B cell (primary cell): ENCODE results near the gene MRPL54.

Experiments
- EZH2 ChIP-seq: IDR thresholded peaks from 2 replicates; pipeline ENCODE4 v1.6.1; 2012; ENCODE audit warnings: borderline replicate concordance, low read depth, mild to moderate bottlenecking, moderate library complexity, low read length; ENCODE audit not compliant: insufficient read depth, poor library complexity, severe bottlenecking
- TF ChIP-seq, protein P1 (sequence below): fragments of 200-600 bp; IDR thresholded peaks from one replicate; pipeline ENCODE4 v1.8.0; 2022; ENCODE audit warnings: antibody characterized with exemption, mild to moderate bottlenecking

DNA sequence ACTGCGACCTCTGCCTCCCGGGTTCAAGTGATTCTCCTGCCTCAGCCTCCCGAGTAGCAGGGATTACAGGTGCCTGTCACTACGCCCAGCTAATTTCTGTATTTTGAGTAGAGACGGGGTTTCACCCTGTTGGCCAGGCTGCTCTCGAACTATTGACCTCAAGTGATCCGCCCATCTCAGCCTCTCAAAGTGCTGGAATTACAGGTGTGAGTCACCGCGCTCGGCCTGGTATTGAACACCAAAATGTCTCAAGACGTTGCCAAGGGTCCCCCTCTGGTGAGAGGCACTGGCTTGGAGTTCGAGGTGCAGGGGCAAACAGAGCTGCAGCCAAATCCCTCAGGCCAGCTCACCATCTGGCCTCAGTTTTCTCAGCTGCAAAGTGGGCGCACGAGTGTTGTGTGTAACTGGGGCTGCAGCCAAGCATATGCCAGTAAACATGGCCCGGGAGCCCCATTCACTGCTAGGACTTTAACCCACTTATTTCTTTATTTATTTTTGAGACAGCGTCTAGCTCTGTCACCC is 46.3 kb upstream of the MRPL54 start:
- TF ChIP-seq, protein P1, sequence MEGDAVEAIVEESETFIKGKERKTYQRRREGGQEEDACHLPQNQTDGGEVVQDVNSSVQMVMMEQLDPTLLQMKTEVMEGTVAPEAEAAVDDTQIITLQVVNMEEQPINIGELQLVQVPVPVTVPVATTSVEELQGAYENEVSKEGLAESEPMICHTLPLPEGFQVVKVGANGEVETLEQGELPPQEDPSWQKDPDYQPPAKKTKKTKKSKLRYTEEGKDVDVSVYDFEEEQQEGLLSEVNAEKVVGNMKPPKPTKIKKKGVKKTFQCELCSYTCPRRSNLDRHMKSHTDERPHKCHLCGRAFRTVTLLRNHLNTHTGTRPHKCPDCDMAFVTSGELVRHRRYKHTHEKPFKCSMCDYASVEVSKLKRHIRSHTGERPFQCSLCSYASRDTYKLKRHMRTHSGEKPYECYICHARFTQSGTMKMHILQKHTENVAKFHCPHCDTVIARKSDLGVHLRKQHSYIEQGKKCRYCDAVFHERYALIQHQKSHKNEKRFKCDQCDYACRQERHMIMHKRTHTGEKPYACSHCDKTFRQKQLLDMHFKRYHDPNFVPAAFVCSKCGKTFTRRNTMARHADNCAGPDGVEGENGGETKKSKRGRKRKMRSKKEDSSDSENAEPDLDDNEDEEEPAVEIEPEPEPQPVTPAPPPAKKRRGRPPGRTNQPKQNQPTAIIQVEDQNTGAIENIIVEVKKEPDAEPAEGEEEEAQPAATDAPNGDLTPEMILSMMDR, result no peak
- TF ChIP-seq EZH2, result no peak
